DOHH2 (cell line): ENCODE measurements around the gene CD63.

Experiments used
- CTCF ChIP-seq: fragments of 200-600 bp; sonication (generic); IDR thresholded peaks from one replicate; pipeline ENCODE4 v1.5.1; 2014; ENCODE audit warnings: antibody characterized with exemption, mild to moderate bottlenecking, low read depth, low read length; ENCODE audit not compliant: poor library complexity, severe bottlenecking
- EZH2phosphoT487 ChIP-seq: fragments of 200-600 bp; sonication (generic); IDR thresholded peaks from 2 replicates; pipeline ENCODE4 v1.6.1; 2017; ENCODE audit warnings: borderline replicate concordance, mild to moderate bottlenecking, antibody characterized with exemption, low read length, moderate library complexity, mixed read lengths

- TF ChIP-seq CTCF (no peak), EZH2phosphoT487 (no peak)
Measured at GRCh38 chr12:55687746-55688145, 41.1 kb downstream of the CD63 start.
